COLO668 (cell line): ENCODE measurements around the gene PDE4B.
"Not testable (repeated sequence)": the region's sequence is repeated elsewhere in the genome, so short reads cannot be mapped to it uniquely, and the experiment has no call there.

Source experiments
- DNase-seq: peaks from one replicate; lab custom pipeline; 2025; ENCODE audit not compliant: unreplicated experiment; lab: John Stamatoyannopoulos, UW

PDE4B gene

DNA sequence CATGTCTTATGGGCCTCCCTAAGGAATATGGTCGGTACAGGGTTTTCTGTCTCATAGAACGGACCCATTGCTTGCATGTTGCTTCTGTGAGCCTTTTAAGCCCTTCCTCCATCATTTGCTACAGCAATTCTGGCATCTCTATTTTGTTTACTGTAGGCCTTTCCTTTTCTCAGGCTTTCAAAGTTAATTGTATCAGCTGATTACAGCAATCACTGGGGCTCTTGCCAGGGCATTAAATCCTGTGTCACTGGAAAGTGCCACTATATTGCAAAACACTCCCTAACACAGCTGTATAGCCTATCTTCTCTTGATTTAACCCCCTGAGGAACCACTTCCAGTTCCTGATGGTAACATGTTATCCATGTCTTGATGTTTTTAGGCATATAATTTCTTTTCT lies 156.5 kb downstream of the PDE4B start:
- no peak for DNase-seq

- DNase-seq, result no peak
Observed at GRCh38 chr1:65949933-65950332, 157.2 kb downstream of the PDE4B start.

DNA sequence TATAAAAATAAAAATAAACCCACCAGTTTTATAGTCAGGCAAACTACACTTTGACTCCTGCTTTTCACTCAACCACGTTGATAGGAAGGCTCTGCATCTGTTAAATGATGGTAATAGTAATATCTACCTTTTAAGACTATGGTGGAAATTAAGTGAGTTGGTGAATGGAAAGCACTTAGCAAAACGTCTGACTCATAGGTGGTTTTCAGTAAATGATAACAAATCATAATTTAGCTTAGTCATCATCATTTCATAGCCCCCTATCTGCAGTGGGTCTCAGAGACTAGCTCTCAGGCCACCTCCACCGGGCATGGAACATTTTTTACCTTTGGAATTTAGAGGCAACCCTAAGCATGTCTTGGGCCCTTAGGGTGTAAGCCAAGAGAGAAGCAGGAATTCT lies 160.0 kb downstream of the PDE4B start:
- no peak for DNase-seq

- DNase-seq, result no peak
Observed at GRCh38 chr1:65953170-65953569, 160.5 kb downstream of the PDE4B start.

DNA sequence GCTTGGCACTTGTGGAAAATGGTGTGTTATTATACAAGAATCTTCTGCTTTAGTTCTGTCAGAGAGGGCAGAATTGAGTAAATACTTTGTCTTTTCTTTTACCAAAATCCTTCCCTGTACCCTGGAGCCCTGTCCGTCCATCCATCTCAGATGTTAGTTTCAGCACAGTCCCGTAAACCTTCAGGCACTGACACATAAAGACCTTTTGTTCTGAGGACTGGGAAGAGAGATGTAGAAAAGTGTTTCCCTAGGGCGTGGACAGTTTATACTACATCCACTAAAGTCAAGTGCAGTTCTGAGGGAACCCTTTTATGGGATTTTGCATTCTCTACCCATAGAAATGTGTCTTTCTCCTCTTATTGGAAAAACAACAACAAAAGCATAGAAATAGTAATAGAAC lies 162.4 kb downstream of the PDE4B start:
- no peak for DNase-seq

GRCh38 chr1:65955503-65955902 lies 162.8 kb downstream of the PDE4B start:
- no peak for DNase-seq

GRCh38 chr1:65958561-65959350 lies 166.1 kb downstream of the PDE4B start:
- peak; percentile 43 for DNase-seq

DNA sequence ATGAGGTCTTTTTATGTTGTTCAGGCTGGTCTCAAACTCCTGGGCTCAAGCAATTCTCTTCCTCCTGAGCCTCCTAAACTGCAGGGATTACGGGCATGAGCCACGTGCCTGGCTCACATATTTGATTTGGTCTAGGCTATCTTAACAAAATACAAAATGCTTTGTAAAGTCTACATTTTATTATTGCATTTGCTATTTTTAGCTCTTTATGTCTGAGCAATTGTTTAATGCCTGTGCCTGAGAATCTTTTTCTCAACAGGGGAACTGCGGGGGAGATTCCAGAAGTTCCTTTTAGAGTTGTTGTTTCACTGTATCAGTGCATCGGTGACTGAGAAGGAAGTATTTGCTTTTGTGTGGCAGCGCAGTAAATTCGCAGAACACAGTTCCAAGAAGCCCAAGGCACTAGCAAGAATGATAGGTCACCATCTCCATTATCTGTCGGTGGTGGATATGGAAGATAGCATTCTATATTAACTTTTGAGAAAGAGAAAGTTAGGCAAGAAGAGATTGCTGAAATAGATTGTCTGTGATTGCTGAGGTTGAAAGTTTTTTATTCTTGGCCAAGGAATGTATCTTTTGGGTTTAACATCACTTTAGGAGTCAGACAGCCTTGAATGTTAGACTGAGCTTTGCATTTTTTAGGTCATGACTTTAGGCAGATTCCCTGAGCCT lies 167.3 kb downstream of the PDE4B start:
- no peak for DNase-seq

DNA sequence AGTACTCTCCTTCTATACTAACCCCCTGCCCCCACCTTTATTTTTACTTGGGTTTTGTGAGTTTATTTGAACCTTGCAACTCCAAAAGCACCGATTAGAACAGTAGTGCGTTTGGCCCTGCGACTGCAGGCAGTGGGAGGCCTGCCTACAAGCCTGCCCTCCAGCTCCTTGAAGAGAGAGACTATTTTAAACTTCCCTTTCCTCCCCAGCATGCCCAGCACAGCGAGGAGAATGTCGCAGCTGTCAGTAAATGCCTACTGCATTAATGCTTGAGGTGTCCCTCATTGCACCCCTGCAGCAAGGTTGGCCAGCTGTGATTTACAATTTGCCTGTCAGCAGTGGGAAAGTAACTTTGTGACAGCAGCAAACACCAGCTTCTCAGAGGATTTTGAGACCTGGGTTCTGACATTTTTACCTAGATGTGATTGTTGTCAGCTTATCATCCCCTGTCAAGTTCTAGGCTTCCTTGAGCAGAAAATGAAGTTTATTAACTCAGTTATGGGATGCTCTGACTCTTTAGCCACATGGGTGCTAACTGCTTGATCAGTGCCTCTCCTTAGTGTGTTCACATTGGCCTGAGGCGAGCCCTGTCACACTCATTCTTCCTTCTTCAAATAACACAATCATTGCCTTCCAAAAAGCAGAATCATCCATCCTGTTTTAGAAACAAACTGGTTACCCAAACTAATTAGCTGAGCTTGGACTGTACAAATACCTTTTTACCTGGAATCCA lies 170.6 kb downstream of the PDE4B start:
- no peak for DNase-seq

DNA sequence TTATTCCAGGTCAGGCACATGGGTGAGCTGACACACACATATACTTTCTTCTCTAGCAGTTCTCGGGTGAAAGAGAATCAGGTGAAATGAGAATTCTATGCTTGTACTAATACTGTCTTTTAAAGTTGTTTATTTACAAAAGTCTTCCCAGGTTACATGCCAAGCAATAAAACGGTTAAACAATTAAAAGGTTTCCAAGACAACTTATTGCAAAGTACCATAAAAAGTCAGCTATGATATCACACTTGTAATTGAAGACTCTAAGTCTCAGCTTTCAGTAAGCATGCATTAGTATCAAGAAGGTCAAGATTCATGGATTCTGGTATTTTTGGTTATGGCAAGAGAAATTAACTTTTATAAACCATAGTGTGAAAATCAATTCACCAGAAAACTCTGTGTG lies 171.4 kb downstream of the PDE4B start:
- no peak for DNase-seq

- DNase-seq, result no peak
Observed at GRCh38 chr1:65965112-65965996, 172.7 kb downstream of the PDE4B start.

GRCh38 chr1:65967492-65967891 lies 174.8 kb downstream of the PDE4B start:
- DNase-seq, result not testable (repeated sequence)

GRCh38 chr1:65971547-65971946 lies 178.9 kb downstream of the PDE4B start:
- DNase-seq, result no peak

- no peak for DNase-seq
Observed at GRCh38 chr1:65975708-65976107, 183.0 kb downstream of the PDE4B start.

GRCh38 chr1:65979136-65980044 lies 186.7 kb downstream of the PDE4B start:
- no peak for DNase-seq

GRCh38 chr1:65980237-65980636 lies 187.5 kb downstream of the PDE4B start:
- DNase-seq, result no peak

DNA sequence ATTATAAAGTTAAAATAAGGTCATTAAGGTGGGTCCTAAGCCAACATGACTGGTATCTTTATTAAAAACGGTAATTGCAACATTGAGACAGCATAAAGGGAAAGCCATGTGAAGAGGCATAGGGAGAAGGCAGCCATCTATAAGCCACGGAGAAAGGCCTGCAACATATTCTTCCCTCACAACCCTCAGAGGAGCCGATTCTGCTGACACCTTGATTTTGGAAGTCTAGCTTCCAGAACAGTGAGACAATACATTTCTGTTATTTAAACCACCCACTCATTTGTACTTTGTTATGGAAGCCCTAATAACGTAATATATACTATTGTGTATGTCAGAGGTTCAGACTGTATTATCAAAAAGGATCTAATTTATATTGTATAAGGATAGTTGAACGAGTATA lies 190.8 kb downstream of the PDE4B start:
- no peak for DNase-seq

GRCh38 chr1:65985393-65986066 lies 192.8 kb downstream of the PDE4B start:
- DNase-seq, result no peak

GRCh38 chr1:65986146-65986545 lies 193.5 kb downstream of the PDE4B start:
- no peak for DNase-seq
